Measurements from ENCODE around the gene ASB6.

The ASB6 gene

GRCh38 chr9:129649726-129650679 is 8.1 kb upstream of the ASB6 start:
- TF ChIP-seq CTCF (IDR thresholded peaks at IDR 0.05; ENCODE audit: low read depth, low read length) = no peak
- H3K27me3 ChIP-seq = no peaks in the 10 kb centered on the region
- DNase-seq = no peak

GRCh38 chr9:129648764-129649115 is 6.8 kb upstream of the ASB6 start:
- Histone ChIP-seq H3K27me3 (no peaks in the 10 kb centered on the region), H3K36me3 (no peaks in the 10 kb centered on the region)
- TF ChIP-seq CTCF (IDR thresholded peaks at IDR 0.05; ENCODE audit: low read depth, low read length) = no peak

More at GRCh38 chr9:129649726-129650679, 8.1 kb upstream of the ASB6 start:
- Histone ChIP-seq H3K4me3 (ENCODE audit: low read depth, low read length) (no peak overlapping the region), H3K9me3 (no peaks in the 10 kb centered on the region), H3K36me3 (no peaks in the 10 kb centered on the region), H3K4me1 (peaks cover 6% of the 10 kb centered on the region; the same call in 1 of the 2 replicates)

GRCh38 chr9:129648092-129648763 is 6.3 kb upstream of the ASB6 start:
- no peaks in the 10 kb centered on the region for H3K9me3 ChIP-seq
- no peak for DNase-seq
- no peaks in the 10 kb centered on the region for H3K36me3 ChIP-seq
- TF ChIP-seq CTCF (IDR thresholded peaks at IDR 0.05; ENCODE audit: low read depth, low read length) = no peak
- no peaks in the 10 kb centered on the region for H3K27me3 ChIP-seq
- H3K4me3 ChIP-seq (ENCODE audit: low read depth, low read length) = no peak overlapping the region
- peaks cover 6% of the 10 kb centered on the region; the same call in 1 of the 2 replicates for H3K4me1 ChIP-seq

More at GRCh38 chr9:129648764-129649115, 6.8 kb upstream of the ASB6 start:
- Histone ChIP-seq H3K9me3 (no peaks in the 10 kb centered on the region), H3K4me3 (ENCODE audit: low read depth, low read length) (no peak overlapping the region), H3K4me1 (peaks cover 6% of the 10 kb centered on the region; the same call in 1 of the 2 replicates)
- DNase-seq = no peak

GRCh38 chr9:129647635-129648034 is 5.7 kb upstream of the ASB6 start:
- no peak for DNase-seq
- Histone ChIP-seq H3K36me3 (no peaks in the 10 kb centered on the region), H3K9me3 (no peaks in the 10 kb centered on the region), H3K27me3 (no peaks in the 10 kb centered on the region), H3K4me3 (ENCODE audit: low read depth, low read length) (no peak overlapping the region), H3K4me1 (peaks cover 6% of the 10 kb centered on the region; the same call in 1 of the 2 replicates)
- no peak for TF ChIP-seq CTCF (IDR thresholded peaks at IDR 0.05; ENCODE audit: low read depth, low read length)

- no peaks in the 10 kb centered on the region for H3K36me3 ChIP-seq
- no peak for DNase-seq
- H3K4me3 ChIP-seq (ENCODE audit: low read depth, low read length) = no peak overlapping the region
- H3K27me3 ChIP-seq = no peaks in the 10 kb centered on the region
- no peak for TF ChIP-seq CTCF (IDR thresholded peaks at IDR 0.05; ENCODE audit: low read depth, low read length)
- peaks cover 6% of the 10 kb centered on the region; the same call in 1 of the 2 replicates for H3K4me1 ChIP-seq
- H3K9me3 ChIP-seq = no peaks in the 10 kb centered on the region
Observed at GRCh38 chr9:129646654-129647053, 4.7 kb upstream of the ASB6 start.

All from BE2C (cell line).